ENCODE measurements around the gene MOB3B. TPM values are rescaled to one million over a fixed set of nuclear protein-coding genes. Genes with fewer than 3 reads are reported as not detected.

Gene MOB3B
- total RNA-seq, 1 donor from 2014 or later, result 14.8 TPM

- Mint-ChIP-seq H3K27me3 (ENCODE audit: low read depth) (no peaks in the 10 kb centered on the region), H3K36me3 (peaks cover 17% of the 10 kb centered on the region), H3K4me3 (no peak overlapping the region), H3K27ac (no peak overlapping the region), H3K4me1 (peaks cover 12% of the 10 kb centered on the region), H3K9me3 (no peaks in the 10 kb centered on the region)
- DNase-seq (ENCODE audit: low spot score in 2 of 2, unreplicated experiment in 2 of 2), result no peak
- TF ChIP-seq, protein P1, sequence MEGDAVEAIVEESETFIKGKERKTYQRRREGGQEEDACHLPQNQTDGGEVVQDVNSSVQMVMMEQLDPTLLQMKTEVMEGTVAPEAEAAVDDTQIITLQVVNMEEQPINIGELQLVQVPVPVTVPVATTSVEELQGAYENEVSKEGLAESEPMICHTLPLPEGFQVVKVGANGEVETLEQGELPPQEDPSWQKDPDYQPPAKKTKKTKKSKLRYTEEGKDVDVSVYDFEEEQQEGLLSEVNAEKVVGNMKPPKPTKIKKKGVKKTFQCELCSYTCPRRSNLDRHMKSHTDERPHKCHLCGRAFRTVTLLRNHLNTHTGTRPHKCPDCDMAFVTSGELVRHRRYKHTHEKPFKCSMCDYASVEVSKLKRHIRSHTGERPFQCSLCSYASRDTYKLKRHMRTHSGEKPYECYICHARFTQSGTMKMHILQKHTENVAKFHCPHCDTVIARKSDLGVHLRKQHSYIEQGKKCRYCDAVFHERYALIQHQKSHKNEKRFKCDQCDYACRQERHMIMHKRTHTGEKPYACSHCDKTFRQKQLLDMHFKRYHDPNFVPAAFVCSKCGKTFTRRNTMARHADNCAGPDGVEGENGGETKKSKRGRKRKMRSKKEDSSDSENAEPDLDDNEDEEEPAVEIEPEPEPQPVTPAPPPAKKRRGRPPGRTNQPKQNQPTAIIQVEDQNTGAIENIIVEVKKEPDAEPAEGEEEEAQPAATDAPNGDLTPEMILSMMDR (IDR thresholded peaks at IDR 0.05; ENCODE audit: unreplicated experiment), result no peak
Observed at GRCh38 chr9:27331393-27331792, 198.2 kb downstream of the MOB3B start.

GRCh38 chr9:27329291-27329690, 200.3 kb downstream of the MOB3B start:
- Mint-ChIP-seq H3K9me3 (peaks cover 4% of the 10 kb centered on the region), H3K36me3 (peaks cover 31% of the 10 kb centered on the region), H3K27ac (no peak overlapping the region), H3K27me3 (ENCODE audit: low read depth) (no peaks in the 10 kb centered on the region), H3K4me3 (no peak overlapping the region), H3K4me1 (peaks cover 9% of the 10 kb centered on the region)
- TF ChIP-seq, protein P1 (IDR thresholded peaks at IDR 0.05; ENCODE audit: unreplicated experiment), result no peak
- no peak for DNase-seq (ENCODE audit: low spot score in 2 of 2, unreplicated experiment in 2 of 2)

- Mint-ChIP-seq H3K36me3 (peaks cover 35% of the 10 kb centered on the region), H3K4me3 (no peak overlapping the region), H3K27ac (no peak overlapping the region), H3K9me3 (peaks cover 7% of the 10 kb centered on the region), H3K4me1 (peaks cover 4% of the 10 kb centered on the region), H3K27me3 (ENCODE audit: low read depth) (no peaks in the 10 kb centered on the region)
- TF ChIP-seq, protein P1 (IDR thresholded peaks at IDR 0.05; ENCODE audit: unreplicated experiment), result no peak
- no peak for DNase-seq (ENCODE audit: low spot score in 2 of 2, unreplicated experiment in 2 of 2)
Observed at GRCh38 chr9:27328483-27328882, 201.1 kb downstream of the MOB3B start.

- no peaks in the 10 kb centered on the region for H3K36me3 Mint-ChIP-seq
- no peak for DNase-seq (ENCODE audit: low spot score in 2 of 2, unreplicated experiment in 2 of 2)
- no peaks in the 10 kb centered on the region for H3K27me3 Mint-ChIP-seq (ENCODE audit: low read depth)
- H3K4me1 Mint-ChIP-seq, result peaks cover 15% of the 10 kb centered on the region
- H3K9me3 Mint-ChIP-seq, result no peaks in the 10 kb centered on the region
- no peak overlapping the region for H3K27ac Mint-ChIP-seq
- TF ChIP-seq, protein P1 (IDR thresholded peaks at IDR 0.05; ENCODE audit: unreplicated experiment), result no peak
- no peak overlapping the region for H3K4me3 Mint-ChIP-seq
Observed at GRCh38 chr9:27311184-27311583, 218.4 kb downstream of the MOB3B start.

- no peaks in the 10 kb centered on the region for H3K27me3 Mint-ChIP-seq (ENCODE audit: low read depth)
- peaks cover 15% of the 10 kb centered on the region for H3K4me1 Mint-ChIP-seq
- H3K9me3 Mint-ChIP-seq, result peaks cover 3% of the 10 kb centered on the region
- TF ChIP-seq, protein P1 (IDR thresholded peaks at IDR 0.05; ENCODE audit: unreplicated experiment), result no peak
- H3K27ac Mint-ChIP-seq, result no peak overlapping the region
- no peak for DNase-seq (ENCODE audit: low spot score in 2 of 2, unreplicated experiment in 2 of 2)
- H3K4me3 Mint-ChIP-seq, result no peak overlapping the region
- no peaks in the 10 kb centered on the region for H3K36me3 Mint-ChIP-seq
Observed at GRCh38 chr9:27310582-27310981, 219.0 kb downstream of the MOB3B start.

Measured in mesothelial cell of epicardium (in vitro differentiated cells).